Neural crest cell (in vitro differentiated cells): ENCODE results near the gene USP19. TPM values are rescaled to one million over a fixed set of nuclear protein-coding genes. Genes with fewer than 3 reads are reported as not detected.
A peak's percentile ranks its signal among the peaks of the same experiment; 100 is the strongest.

Experiments
- DNase-seq: peaks from one replicate; pipeline ENCODE4 v3.0.0; 2021; ENCODE audit warnings: low read depth, mixed read lengths, low spot score
- H3K27ac Mint-ChIP-seq: one replicate; pipeline ENCODE4 v1.8.0; 2021; ENCODE audit warnings: mild to moderate bottlenecking, mixed read lengths; ENCODE audit not compliant: unreplicated experiment
- H3K27me3 Mint-ChIP-seq: 2 replicates; pipeline ENCODE4 v1.8.0; 2021; ENCODE audit warnings: low read depth, mild to moderate bottlenecking, mixed read lengths
- H3K36me3 Mint-ChIP-seq: 2 replicates; pipeline ENCODE4 v1.8.0; 2021; ENCODE audit warnings: low read depth, mild to moderate bottlenecking, mixed read lengths
- H3K4me1 Mint-ChIP-seq: 2 replicates; pipeline ENCODE4 v1.8.0; 2021; ENCODE audit warnings: mixed read lengths
- H3K4me3 Mint-ChIP-seq: one replicate; pipeline ENCODE4 v1.8.0; 2021; ENCODE audit warnings: mild to moderate bottlenecking, mixed read lengths
- H3K9me3 Mint-ChIP-seq: 2 replicates; pipeline ENCODE4 v1.8.0; 2021; ENCODE audit warnings: mixed read lengths
- total RNA-seq: library from RNA; stranded (reverse); gene quantifications from 2 replicates; pipeline ENCODE4 v1.2.1, GENCODE V29; 2021
- TF ChIP-seq, protein P1 (sequence below): fragments of 200-600 bp; sonication (generic); conservative IDR thresholded peaks from 2 replicates; pipeline ENCODE4 v1.5.0; 2021; ENCODE audit warnings: antibody characterized with exemption, mild to moderate bottlenecking

USP19 gene
- total RNA-seq, 1 donor from 2014 or later = 72.6 TPM

DNA sequence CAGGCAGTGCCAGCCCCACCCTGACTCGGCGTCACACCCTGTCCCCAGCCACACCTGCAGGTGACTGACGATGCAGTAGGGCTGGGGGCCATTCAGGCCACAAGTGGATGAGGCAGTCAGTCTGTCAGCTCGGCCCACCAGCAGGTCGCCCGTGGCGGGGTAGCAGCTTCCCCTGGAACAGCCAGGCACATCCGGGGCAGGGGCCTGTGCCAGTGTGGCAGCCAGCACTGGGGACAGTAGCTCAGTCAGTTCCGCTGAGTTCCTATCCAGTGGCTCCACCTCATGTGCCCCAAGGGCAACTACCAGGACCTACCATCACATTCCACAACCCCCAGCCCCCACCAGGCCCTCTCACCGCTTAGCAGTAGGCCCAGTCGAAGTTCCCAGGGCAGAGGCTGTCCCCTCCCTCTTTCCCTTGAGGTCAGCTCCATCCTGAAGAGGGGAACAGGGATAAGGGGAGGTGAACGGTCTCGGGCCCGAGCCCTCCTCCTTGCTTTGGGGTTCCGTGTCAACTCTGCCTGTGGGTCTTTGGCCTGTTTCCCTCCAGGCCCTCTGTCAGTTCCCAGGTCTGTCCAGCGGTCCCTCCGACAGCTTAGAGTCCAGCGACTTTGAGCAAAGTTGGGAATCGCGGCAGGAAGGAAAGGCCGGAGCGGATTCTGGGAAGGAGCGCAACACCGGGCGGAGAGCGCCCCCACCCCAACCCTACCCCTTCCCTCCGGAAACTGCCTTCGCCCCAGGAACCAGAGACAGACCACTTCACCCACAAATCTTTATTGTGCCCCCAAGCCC is 12.0 kb upstream of the USP19 start, which contains the start of gene LAMB2:
Gene LAMB2 (minus strand): TSS at position 614 of the 789 bp plus-strand sequence. CDS start 183 bp downstream, at position 431.
- H3K4me3 Mint-ChIP-seq = peak within 1 kb of the TSS; percentile 92
- peaks cover 35% of the 10 kb centered on the region for H3K4me1 Mint-ChIP-seq
- peak; percentile 65 for DNase-seq
- H3K27me3 Mint-ChIP-seq = no peaks in the 10 kb centered on the region
- no peaks in the 10 kb centered on the region for H3K9me3 Mint-ChIP-seq
- TF ChIP-seq, protein P1, sequence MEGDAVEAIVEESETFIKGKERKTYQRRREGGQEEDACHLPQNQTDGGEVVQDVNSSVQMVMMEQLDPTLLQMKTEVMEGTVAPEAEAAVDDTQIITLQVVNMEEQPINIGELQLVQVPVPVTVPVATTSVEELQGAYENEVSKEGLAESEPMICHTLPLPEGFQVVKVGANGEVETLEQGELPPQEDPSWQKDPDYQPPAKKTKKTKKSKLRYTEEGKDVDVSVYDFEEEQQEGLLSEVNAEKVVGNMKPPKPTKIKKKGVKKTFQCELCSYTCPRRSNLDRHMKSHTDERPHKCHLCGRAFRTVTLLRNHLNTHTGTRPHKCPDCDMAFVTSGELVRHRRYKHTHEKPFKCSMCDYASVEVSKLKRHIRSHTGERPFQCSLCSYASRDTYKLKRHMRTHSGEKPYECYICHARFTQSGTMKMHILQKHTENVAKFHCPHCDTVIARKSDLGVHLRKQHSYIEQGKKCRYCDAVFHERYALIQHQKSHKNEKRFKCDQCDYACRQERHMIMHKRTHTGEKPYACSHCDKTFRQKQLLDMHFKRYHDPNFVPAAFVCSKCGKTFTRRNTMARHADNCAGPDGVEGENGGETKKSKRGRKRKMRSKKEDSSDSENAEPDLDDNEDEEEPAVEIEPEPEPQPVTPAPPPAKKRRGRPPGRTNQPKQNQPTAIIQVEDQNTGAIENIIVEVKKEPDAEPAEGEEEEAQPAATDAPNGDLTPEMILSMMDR = peak; percentile 17
- no peaks in the 10 kb centered on the region for H3K36me3 Mint-ChIP-seq
- H3K27ac Mint-ChIP-seq = peak within 1 kb of the TSS; percentile 64

DNA sequence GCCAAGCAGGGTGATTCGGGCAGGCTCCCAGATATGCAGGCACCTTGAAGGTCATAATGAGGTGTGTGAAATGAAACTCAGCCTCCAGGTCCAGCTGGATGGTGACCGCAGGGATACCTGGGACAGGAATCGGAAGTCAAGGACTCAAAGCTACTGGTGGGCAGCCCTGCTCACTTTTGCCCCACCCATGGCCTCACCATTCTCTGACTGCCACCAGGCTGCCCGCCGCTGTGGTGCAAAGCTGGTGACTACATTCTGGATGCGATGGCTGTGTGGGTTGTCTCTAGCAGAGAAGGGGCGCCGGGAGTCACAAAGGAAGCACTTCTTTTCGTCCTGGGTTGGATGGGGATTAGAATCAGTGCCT is 11.4 kb upstream of the USP19 start:
- peak overlapping the region; percentile 92 for H3K4me3 Mint-ChIP-seq
- no peak for DNase-seq
- H3K9me3 Mint-ChIP-seq = no peaks in the 10 kb centered on the region
- no peaks in the 10 kb centered on the region for H3K27me3 Mint-ChIP-seq
- no peak overlapping the region for H3K27ac Mint-ChIP-seq
- H3K36me3 Mint-ChIP-seq = no peaks in the 10 kb centered on the region
- H3K4me1 Mint-ChIP-seq = peaks cover 35% of the 10 kb centered on the region
- TF ChIP-seq, protein P1 = no peak

DNA sequence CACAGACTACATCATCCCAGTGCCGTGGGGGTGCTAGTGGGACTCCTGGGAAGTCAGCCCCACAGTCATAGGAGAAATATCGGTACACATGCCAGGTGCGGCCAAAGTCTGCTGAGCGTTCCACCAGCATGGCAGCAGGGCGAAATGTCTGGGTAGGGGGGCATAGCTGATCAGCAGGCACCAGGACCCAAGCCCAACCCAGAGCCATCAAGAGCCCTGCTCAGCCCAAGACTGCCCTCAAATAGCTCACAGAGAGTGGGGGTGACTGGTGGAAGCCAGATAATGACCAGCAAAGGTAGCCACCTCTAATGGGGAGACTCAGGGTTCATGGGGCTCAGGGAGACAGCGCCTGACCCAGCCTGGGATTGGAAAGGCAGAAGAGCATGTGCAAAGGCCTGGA is 11.0 kb upstream of the USP19 start:
- Mint-ChIP-seq H3K27ac (no peak overlapping the region), H3K27me3 (no peaks in the 10 kb centered on the region)

DNA sequence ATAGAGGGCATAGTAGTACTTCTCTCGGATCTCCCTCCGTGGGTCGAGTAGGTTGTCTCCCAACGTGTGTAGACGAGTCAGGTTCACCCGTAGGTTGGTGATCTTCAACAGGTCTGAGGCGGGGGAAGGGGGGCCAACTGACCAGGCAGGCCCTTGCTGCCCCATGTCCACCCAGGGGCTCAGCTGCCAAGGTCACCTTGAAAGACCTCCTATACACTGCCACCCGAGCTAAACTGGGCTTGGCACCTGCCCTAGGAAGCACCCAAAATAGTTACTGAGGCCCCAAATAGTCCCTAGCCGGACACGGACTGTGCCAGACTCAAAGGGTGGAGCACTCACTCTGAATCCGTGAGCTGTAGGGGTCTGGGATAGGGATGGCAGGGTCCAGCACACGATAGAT is 10.4 kb upstream of the USP19 start:
- Mint-ChIP-seq H3K4me3 (peak overlapping the region; percentile 92), H3K9me3 (no peaks in the 10 kb centered on the region), H3K27me3 (no peaks in the 10 kb centered on the region), H3K27ac (no peak overlapping the region), H3K4me1 (peaks cover 35% of the 10 kb centered on the region), H3K36me3 (no peaks in the 10 kb centered on the region)
- DNase-seq = no peak
- TF ChIP-seq, protein P1 = no peak

More for the DNA sequence above, 11.0 kb upstream of the USP19 start:
- Mint-ChIP-seq H3K4me3 (peak overlapping the region; percentile 92), H3K9me3 (no peaks in the 10 kb centered on the region), H3K36me3 (no peaks in the 10 kb centered on the region), H3K4me1 (peaks cover 35% of the 10 kb centered on the region)
- DNase-seq = no peak
- TF ChIP-seq, protein P1 = no peak

DNA sequence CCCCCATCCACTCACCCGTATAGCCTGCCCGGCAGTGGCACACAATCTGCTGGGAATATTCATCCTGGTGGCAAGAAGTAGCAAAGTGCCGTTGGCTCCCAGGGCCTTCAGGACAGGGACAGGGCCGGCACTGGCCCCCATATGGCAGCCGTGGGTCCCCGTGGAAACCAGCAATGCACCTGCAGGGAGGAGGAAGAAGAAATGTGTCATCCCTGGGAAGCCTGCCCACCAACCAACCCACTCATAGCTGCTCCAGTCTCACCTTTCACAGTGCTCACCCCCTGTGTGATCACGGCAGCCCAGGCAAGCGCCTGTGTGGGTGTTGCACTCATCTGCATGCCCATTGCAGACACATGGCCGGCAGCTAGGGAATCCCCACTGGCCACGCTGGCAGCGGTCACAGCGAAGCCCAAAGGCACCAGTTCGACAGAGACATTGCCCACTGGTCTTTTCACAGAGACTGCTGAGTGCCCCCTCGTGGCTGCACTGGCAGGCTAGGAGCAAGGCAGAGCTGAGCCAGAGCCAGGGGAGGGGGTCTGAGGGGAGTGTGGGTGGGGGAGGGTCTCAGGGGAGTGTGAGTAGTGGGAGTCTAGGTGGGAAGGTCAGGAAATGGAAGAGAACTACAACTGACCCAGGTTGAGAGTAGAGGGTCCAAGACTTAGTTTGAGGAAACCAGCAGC is 4.5 kb upstream of the USP19 start:
- Mint-ChIP-seq H3K9me3 (no peaks in the 10 kb centered on the region), H3K27me3 (no peaks in the 10 kb centered on the region), H3K27ac (peak overlapping the region; percentile 84), H3K4me1 (no peaks in the 10 kb centered on the region), H3K36me3 (no peaks in the 10 kb centered on the region), H3K4me3 (peak overlapping the region; percentile 50)
- TF ChIP-seq, protein P1 = no peak
- no peak for DNase-seq
